AG10803 (cell line): Measurements from ENCODE around the gene FAM81B.

Source experiments
- DNase-seq: peaks from one replicate; pipeline ENCODE4 v3.0.0; 2010; ENCODE audit warnings: low read depth
- H3K4me3 ChIP-seq: 2 replicates; pipeline ENCODE4 v1.5.1; 2011; ENCODE audit warnings: mild to moderate bottlenecking, low read length, control low read depth
- TF ChIP-seq, protein P1 (sequence below): conservative IDR thresholded peaks from 2 replicates; pipeline ENCODE4 v1.5.1; 2011; ENCODE audit warnings: mild to moderate bottlenecking, low read length, control low read depth, inconsistent platforms

FAM81B gene

DNA sequence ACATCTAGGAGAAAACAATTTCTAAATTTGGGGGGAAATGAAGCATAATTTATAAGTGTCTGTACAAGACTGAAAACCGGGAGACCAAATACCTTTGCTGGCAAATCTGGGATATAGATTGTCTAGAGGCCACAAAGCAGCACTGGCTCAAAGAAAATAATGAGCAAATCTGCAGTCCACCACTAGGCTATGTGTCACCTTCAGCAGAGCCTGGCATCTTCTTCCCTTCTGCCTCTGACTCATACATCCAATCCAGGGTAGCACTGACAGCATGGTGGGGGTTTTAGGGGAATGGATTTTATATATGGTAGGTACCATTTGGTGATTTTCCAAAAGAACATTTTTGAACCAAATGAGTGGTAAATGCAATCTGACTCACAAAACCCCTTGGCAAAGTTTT lies 12.8 kb downstream of the FAM81B start:
- no peak for DNase-seq
- H3K4me3 ChIP-seq = no peak overlapping the region
- TF ChIP-seq, protein P1, sequence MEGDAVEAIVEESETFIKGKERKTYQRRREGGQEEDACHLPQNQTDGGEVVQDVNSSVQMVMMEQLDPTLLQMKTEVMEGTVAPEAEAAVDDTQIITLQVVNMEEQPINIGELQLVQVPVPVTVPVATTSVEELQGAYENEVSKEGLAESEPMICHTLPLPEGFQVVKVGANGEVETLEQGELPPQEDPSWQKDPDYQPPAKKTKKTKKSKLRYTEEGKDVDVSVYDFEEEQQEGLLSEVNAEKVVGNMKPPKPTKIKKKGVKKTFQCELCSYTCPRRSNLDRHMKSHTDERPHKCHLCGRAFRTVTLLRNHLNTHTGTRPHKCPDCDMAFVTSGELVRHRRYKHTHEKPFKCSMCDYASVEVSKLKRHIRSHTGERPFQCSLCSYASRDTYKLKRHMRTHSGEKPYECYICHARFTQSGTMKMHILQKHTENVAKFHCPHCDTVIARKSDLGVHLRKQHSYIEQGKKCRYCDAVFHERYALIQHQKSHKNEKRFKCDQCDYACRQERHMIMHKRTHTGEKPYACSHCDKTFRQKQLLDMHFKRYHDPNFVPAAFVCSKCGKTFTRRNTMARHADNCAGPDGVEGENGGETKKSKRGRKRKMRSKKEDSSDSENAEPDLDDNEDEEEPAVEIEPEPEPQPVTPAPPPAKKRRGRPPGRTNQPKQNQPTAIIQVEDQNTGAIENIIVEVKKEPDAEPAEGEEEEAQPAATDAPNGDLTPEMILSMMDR = no peak

GRCh38 chr5:95406426-95407090 lies 15.4 kb downstream of the FAM81B start:
- no peak for DNase-seq
- TF ChIP-seq, protein P1 = no peak
- H3K4me3 ChIP-seq = no peak overlapping the region

DNA sequence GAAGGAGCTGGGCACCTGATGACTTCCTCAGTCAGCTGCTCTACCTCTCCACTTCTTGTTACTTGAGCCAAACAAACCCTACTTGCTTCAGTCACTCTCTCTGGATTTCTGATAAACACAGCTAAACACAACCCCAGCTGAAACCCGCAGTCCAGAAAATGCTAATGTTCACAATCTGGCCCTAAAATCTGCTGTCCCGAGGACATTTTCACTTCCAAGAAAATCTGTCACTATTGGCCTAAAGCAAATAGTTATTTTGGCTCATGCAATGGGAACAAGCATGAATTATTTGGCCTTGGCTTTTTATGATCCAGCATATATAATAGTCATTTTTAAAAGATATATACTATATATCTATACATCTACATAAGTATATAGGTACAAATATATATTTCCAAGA lies 19.1 kb downstream of the FAM81B start:
- no peak for DNase-seq
- H3K4me3 ChIP-seq = no peak overlapping the region
- TF ChIP-seq, protein P1 = no peak

- no peak overlapping the region for H3K4me3 ChIP-seq
- DNase-seq = no peak
- TF ChIP-seq, protein P1 = no peak
These were observed 20.3 kb downstream of the FAM81B start for GRCh38 chr5:95411474-95411873.

DNA sequence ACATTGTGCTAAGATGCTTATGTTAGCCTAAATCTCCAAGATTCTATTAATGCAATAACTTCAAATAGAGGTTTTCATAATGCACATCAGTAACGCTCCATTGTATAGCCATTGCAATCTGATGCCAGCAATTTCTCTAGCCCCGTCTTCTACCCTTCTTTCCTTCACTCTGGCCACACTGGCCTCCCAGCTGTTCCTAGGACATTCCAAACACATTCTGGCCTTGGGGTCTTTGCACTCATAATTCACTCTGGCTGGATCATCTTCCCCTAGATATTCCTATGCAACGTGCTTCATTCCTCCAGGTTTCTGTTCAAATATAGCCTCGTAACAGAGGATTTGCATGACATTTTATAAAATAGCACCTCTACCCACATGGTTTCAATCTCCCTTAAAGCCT lies 23.3 kb downstream of the FAM81B start:
- TF ChIP-seq, protein P1 = no peak
- H3K4me3 ChIP-seq = no peak overlapping the region

DNA sequence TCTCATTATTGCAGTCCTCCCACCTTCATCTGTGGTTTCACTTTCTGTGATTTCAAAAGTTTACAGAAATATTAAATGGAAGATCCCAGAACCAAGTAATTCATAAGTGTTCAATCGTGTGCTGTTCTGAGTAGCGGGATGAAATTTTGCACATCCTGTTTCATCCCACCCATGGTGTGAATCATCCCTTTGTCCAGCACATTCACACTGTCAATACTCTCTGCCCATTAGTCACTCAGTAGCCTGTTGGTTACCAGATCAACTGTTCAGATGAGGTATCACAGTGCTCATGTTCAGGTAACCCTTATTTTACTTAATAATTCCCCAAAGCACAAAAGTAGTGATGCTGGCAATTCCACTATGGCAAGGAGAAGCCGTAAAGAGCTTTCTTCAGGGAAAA lies 26.8 kb downstream of the FAM81B start:
- no peak for DNase-seq
- TF ChIP-seq, protein P1 = no peak
- H3K4me3 ChIP-seq = no peak overlapping the region

More for the DNA sequence above, 23.3 kb downstream of the FAM81B start:
- DNase-seq = no peak

DNA sequence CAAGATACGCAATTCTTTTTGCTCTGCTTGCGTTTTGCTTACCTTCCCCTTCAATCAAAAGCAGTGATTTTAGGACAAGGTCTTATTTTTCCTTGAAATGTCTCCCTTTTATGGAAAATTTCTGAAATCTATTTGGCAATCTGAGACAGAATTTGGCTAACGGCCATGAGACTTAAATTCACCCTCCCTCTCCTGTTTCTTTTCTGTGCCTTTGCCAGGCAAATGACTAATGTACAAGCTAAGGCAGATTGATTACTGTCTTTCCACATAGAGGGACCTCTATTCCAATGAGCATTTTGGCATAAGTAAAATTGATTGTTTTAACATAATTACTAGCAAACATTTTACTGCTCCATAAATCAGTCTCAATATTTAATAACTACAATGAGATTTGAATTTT lies 31.7 kb downstream of the FAM81B start:
- TF ChIP-seq, protein P1 = no peak
- no peak overlapping the region for H3K4me3 ChIP-seq
- peak; percentile 11 for DNase-seq
